GM12891 (cell line): ENCODE measurements around the gene SPDYE2B.
"Not testable (repeated sequence)": the region's sequence is repeated elsewhere in the genome, so short reads cannot be mapped to it uniquely, and the experiment has no call there.

ENCODE experiments used
- PAX5 ChIP-seq: IDR thresholded peaks from 2 replicates; pipeline ENCODE4 v1.6.1; 2011; ENCODE audit warnings: low read length, moderate library complexity, mild to moderate bottlenecking; ENCODE audit not compliant: insufficient read depth, severe bottlenecking
- POLR2A ChIP-seq: IDR thresholded peaks from 2 replicates; pipeline ENCODE4 v1.6.1; 2011; ENCODE audit warnings: low read depth, low read length, control low read depth
- POLR2AphosphoS5 ChIP-seq: IDR thresholded peaks from 2 replicates; pipeline ENCODE4 v1.6.1; 2011; ENCODE audit warnings: low read depth, low read length, control low read depth
- SPI1 ChIP-seq: IDR thresholded peaks from 2 replicates; pipeline ENCODE4 v1.6.1; 2011; ENCODE audit warnings: low read depth, low read length, control low read depth
- TAF1 ChIP-seq: IDR thresholded peaks from 2 replicates; pipeline ENCODE4 v1.6.1; 2011; ENCODE audit warnings: low read depth, low read length, control low read depth

GRCh38 chr7:102680780-102681179 is 30.7 kb downstream of the SPDYE2B start:
- TF ChIP-seq POLR2A, POLR2AphosphoS5, TAF1, PAX5, SPI1: not testable (repeated sequence)
